ENCODE results near the gene UGT1A8.
"Not testable (repeated sequence)": the region's sequence is repeated elsewhere in the genome, so short reads cannot be mapped to it uniquely, and the experiment has no call there.

UGT1A8 gene

GRCh38 chr2:233651430-233651829, 34.0 kb downstream of the UGT1A8 start:
- H3K9ac ChIP-seq (ENCODE audit: low read length): no peak overlapping the region
- H3K4me3 ChIP-seq (ENCODE audit: low read depth, low read length, poor library complexity, severe bottlenecking): no peak overlapping the region
- no peak overlapping the region for H2AFZ ChIP-seq (ENCODE audit: low read length)
- no peaks in the 10 kb centered on the region for H3K4me1 ChIP-seq (ENCODE audit: insufficient read depth, low read length, severe bottlenecking)
- H3K79me2 ChIP-seq (ENCODE audit: insufficient read depth, low read length): no peaks in the 10 kb centered on the region
- no peak overlapping the region for H3K27ac ChIP-seq (ENCODE audit: low read depth, low read length, poor library complexity, severe bottlenecking)
- H3K27me3 ChIP-seq (ENCODE audit: insufficient read depth, low read length): no peaks in the 10 kb centered on the region
- H3K36me3 ChIP-seq (ENCODE audit: insufficient read depth, low read length): no peaks in the 10 kb centered on the region
- no peaks in the 10 kb centered on the region for H3K9me2 ChIP-seq (ENCODE audit: low read depth, low read length)
- no peaks in the 10 kb centered on the region for H3F3A ChIP-seq (ENCODE audit: insufficient read depth, low read length)
- H3K4me2 ChIP-seq (ENCODE audit: low read length): no peak overlapping the region
- TF ChIP-seq EZH2 (IDR thresholded peaks at IDR 0.05; ENCODE audit: borderline replicate concordance, low read length) (no peak), CTCF (IDR thresholded peaks at IDR 0.05; ENCODE audit: low read length) (no peak)
- H3K9me3 ChIP-seq (ENCODE audit: low read length): no peaks in the 10 kb centered on the region
- H4K20me1 ChIP-seq (ENCODE audit: insufficient read depth, low read length): no peaks in the 10 kb centered on the region

GRCh38 chr2:233654501-233654900, 37.1 kb downstream of the UGT1A8 start:
- H3K9me3 ChIP-seq (ENCODE audit: low read length): no peaks in the 10 kb centered on the region
- H2AFZ ChIP-seq (ENCODE audit: low read length): no peak overlapping the region
- no peaks in the 10 kb centered on the region for H3K79me2 ChIP-seq (ENCODE audit: insufficient read depth, low read length)
- no peaks in the 10 kb centered on the region for H3F3A ChIP-seq (ENCODE audit: insufficient read depth, low read length)
- H3K4me2 ChIP-seq (ENCODE audit: low read length): no peak overlapping the region
- H3K27ac ChIP-seq (ENCODE audit: low read depth, low read length, poor library complexity, severe bottlenecking): no peak overlapping the region
- no peaks in the 10 kb centered on the region for H4K20me1 ChIP-seq (ENCODE audit: insufficient read depth, low read length)
- no peak for TF ChIP-seq EZH2 (IDR thresholded peaks at IDR 0.05; ENCODE audit: borderline replicate concordance, low read length)
- TF ChIP-seq CTCF (IDR thresholded peaks at IDR 0.05; ENCODE audit: low read length): no peak
- no peaks in the 10 kb centered on the region for H3K9me2 ChIP-seq (ENCODE audit: low read depth, low read length)
- H3K4me3 ChIP-seq (ENCODE audit: low read depth, low read length, poor library complexity, severe bottlenecking): no peak overlapping the region
- H3K27me3 ChIP-seq (ENCODE audit: insufficient read depth, low read length): no peaks in the 10 kb centered on the region
- H3K9ac ChIP-seq (ENCODE audit: low read length): no peak overlapping the region
- H3K36me3 ChIP-seq (ENCODE audit: insufficient read depth, low read length): no peaks in the 10 kb centered on the region
- H3K4me1 ChIP-seq (ENCODE audit: insufficient read depth, low read length, severe bottlenecking): no peaks in the 10 kb centered on the region

- Histone ChIP-seq H3K9me2 (ENCODE audit: low read depth, low read length) (no peaks in the 10 kb centered on the region), H3K36me3 (ENCODE audit: insufficient read depth, low read length) (no peaks in the 10 kb centered on the region), H3K27me3 (ENCODE audit: insufficient read depth, low read length) (no peaks in the 10 kb centered on the region), H3K27ac (ENCODE audit: low read depth, low read length, poor library complexity, severe bottlenecking) (no peak overlapping the region), H3K79me2 (ENCODE audit: insufficient read depth, low read length) (no peaks in the 10 kb centered on the region), H2AFZ (ENCODE audit: low read length) (no peak overlapping the region), H3F3A (ENCODE audit: insufficient read depth, low read length) (no peaks in the 10 kb centered on the region), H3K4me1 (ENCODE audit: insufficient read depth, low read length, severe bottlenecking) (no peaks in the 10 kb centered on the region), H3K4me3 (ENCODE audit: low read depth, low read length, poor library complexity, severe bottlenecking) (no peak overlapping the region), H3K9me3 (ENCODE audit: low read length) (no peaks in the 10 kb centered on the region), H4K20me1 (ENCODE audit: insufficient read depth, low read length) (no peaks in the 10 kb centered on the region), H3K9ac (ENCODE audit: low read length) (no peak overlapping the region), H3K4me2 (ENCODE audit: low read length) (no peak overlapping the region)
- no peak for TF ChIP-seq EZH2 (IDR thresholded peaks at IDR 0.05; ENCODE audit: borderline replicate concordance, low read length)
- no peak for TF ChIP-seq CTCF (IDR thresholded peaks at IDR 0.05; ENCODE audit: low read length)
These were observed 37.6 kb downstream of the UGT1A8 start for GRCh38 chr2:233655043-233655442.

- H3K27ac ChIP-seq (ENCODE audit: low read depth, low read length, poor library complexity, severe bottlenecking); H3K79me2 ChIP-seq (ENCODE audit: insufficient read depth, low read length); H3K4me3 ChIP-seq (ENCODE audit: low read depth, low read length, poor library complexity, severe bottlenecking); H3K27me3 ChIP-seq (ENCODE audit: insufficient read depth, low read length); H3K9me3 ChIP-seq (ENCODE audit: low read length); H2AFZ ChIP-seq (ENCODE audit: low read length); H4K20me1 ChIP-seq (ENCODE audit: insufficient read depth, low read length); H3K4me1 ChIP-seq (ENCODE audit: insufficient read depth, low read length, severe bottlenecking); H3K4me2 ChIP-seq (ENCODE audit: low read length); H3K9me2 ChIP-seq (ENCODE audit: low read depth, low read length); H3K9ac ChIP-seq (ENCODE audit: low read length); H3F3A ChIP-seq (ENCODE audit: insufficient read depth, low read length); H3K36me3 ChIP-seq (ENCODE audit: insufficient read depth, low read length): not testable (repeated sequence)
These were observed 38.5 kb downstream of the UGT1A8 start for GRCh38 chr2:233655943-233656342.
